ENCODE measurements around the gene SIGLEC15. TPM values are rescaled to one million over a fixed set of nuclear protein-coding genes. Genes with fewer than 3 reads are reported as not detected.

Gene SIGLEC15
- total and polyA plus RNA-seq, 2 donors (not counting 1 experiment from before 2014, with no cell fraction given) = not detected

DNA sequence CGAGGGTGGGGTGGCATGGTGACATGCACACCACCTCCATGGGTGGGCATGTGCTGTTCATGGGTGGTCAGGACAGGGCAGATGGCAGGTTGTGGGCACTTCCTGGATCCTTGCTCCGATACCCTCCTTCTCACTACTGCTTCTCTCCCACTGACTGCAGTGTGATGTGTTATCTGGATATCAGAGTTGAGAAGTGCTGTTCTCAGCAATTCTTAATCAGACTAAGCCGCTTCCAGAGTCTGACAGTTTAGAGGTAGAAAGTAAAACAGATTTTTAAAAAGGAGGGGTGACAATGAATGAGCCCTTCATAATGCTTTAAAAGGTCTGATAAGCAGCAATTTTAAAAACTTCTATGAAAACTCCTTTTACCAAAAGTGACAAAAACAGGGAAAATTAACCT lies 33.9 kb downstream of the SIGLEC15 start:
- Mint-ChIP-seq H3K4me1 (no peaks in the 10 kb centered on the region), H3K27me3 (no peaks in the 10 kb centered on the region), H3K9me3 (ENCODE audit: insufficient read depth) (no peaks in the 10 kb centered on the region), H3K4me3 (no peak overlapping the region), H3K27ac (no peak overlapping the region)
- Histone ChIP-seq H2AFZ (ENCODE audit: insufficient read depth, low read depth, low read length, poor library complexity, severe bottlenecking) (no peak overlapping the region), H3K4me1 (ENCODE audit: control insufficient read depth in 2 of 2, insufficient read depth in 2 of 2, low read length in 2 of 2) (no peaks in the 10 kb centered on the region), H3K4me3 (ENCODE audit: control extremely low read depth in 1 of 5, extremely low read depth in 1 of 5, insufficient read depth in 1 of 5, low read depth in 2 of 5, low read length in 4 of 5) (no peak overlapping the region), H3K9ac (ENCODE audit: low read length) (no peak overlapping the region), H3K27me3 (replicated peaks in 1 of 4; ENCODE audit: control extremely low read depth in 1 of 4, control insufficient read depth in 3 of 4, insufficient read depth in 4 of 4, low read length in 3 of 4) (no peaks in the 10 kb centered on the region), H3K4me2 (replicated peaks; ENCODE audit: low read depth, low read length, poor library complexity, severe bottlenecking) (no peak overlapping the region), H3K9me3 (ENCODE audit: control extremely low read depth in 1 of 3, control insufficient read depth in 2 of 3, insufficient read depth in 1 of 3, low read length in 2 of 3) (no peaks in the 10 kb centered on the region), H3K36me3 (replicated peaks in 1 of 2; ENCODE audit: control extremely low read depth in 1 of 2, control insufficient read depth in 1 of 2, extremely low read depth in 1 of 2, insufficient read depth in 2 of 2, low read length in 1 of 2) (peaks cover 13 to 73% of the 10 kb centered on the region in 2 experiments), H3K79me2 (ENCODE audit: control insufficient read depth, insufficient read depth, low read length) (no peaks in the 10 kb centered on the region), H4K20me1 (ENCODE audit: control insufficient read depth, insufficient read depth, low read length, poor library complexity, severe bottlenecking) (no peaks in the 10 kb centered on the region), H3K27ac (ENCODE audit: low read length in 2 of 2) (no peak overlapping the region)
- ChIA-PET POLR2A (no interaction called here), CTCF (interaction anchor here (1.5 kb wide), 1 partner anchor 214 kb away, joined by 3 read pairs; no protein-coding TSS in a partner anchor)
- intact Hi-C loops (cut with micrococcal nuclease) = no loop called here
- ATAC-seq (ENCODE audit: low read depth) = no peak
- TF ChIP-seq, protein P1, sequence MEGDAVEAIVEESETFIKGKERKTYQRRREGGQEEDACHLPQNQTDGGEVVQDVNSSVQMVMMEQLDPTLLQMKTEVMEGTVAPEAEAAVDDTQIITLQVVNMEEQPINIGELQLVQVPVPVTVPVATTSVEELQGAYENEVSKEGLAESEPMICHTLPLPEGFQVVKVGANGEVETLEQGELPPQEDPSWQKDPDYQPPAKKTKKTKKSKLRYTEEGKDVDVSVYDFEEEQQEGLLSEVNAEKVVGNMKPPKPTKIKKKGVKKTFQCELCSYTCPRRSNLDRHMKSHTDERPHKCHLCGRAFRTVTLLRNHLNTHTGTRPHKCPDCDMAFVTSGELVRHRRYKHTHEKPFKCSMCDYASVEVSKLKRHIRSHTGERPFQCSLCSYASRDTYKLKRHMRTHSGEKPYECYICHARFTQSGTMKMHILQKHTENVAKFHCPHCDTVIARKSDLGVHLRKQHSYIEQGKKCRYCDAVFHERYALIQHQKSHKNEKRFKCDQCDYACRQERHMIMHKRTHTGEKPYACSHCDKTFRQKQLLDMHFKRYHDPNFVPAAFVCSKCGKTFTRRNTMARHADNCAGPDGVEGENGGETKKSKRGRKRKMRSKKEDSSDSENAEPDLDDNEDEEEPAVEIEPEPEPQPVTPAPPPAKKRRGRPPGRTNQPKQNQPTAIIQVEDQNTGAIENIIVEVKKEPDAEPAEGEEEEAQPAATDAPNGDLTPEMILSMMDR (IDR thresholded peaks at IDR 0.05) = no peak
- TF ChIP-seq EZH2 (IDR thresholded peaks at IDR 0.05; ENCODE audit: borderline replicate concordance, insufficient read depth, low read depth, low read length, poor library complexity, severe bottlenecking) = no peak
- WGBS (ENCODE audit: insufficient coverage) = 100% methylated on average over 1 of the region's 3 CpGs
- DNase-seq = no peak

DNA sequence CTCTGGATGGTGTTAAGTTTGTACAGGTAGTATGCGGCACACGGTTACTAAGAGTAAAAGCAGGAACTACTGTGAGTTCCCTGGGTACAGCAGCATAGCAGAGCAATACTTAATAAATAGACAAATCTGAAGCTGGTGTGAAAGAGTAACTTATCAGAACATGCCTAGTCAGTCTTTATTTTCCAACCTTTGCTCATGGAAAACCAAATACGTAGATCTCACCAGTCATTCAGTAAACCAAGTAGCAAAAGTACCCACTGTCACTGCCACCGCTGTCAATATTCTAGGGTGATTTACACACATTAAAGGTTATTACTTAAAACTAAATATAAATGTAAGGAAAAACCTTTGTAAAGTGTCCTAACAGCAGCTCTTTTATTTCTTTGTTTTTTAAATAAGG lies 35.0 kb downstream of the SIGLEC15 start:
- CTCF ChIA-PET = interaction anchor here (0.5 to 1.5 kb wide), 4 partner anchors 19 to 409 kb away, joined by 3 to 9 read pairs (median 5); no protein-coding TSS in a partner anchor
- Mint-ChIP-seq H3K9me3 (ENCODE audit: insufficient read depth) (no peaks in the 10 kb centered on the region), H3K27ac (no peak overlapping the region), H3K4me3 (no peak overlapping the region), H3K27me3 (no peaks in the 10 kb centered on the region), H3K4me1 (no peaks in the 10 kb centered on the region)
- DNase-seq (no peak), ATAC-seq (ENCODE audit: low read depth) (no peak)
- Histone ChIP-seq H3K27me3 (replicated peaks in 1 of 4; ENCODE audit: control extremely low read depth in 1 of 4, control insufficient read depth in 3 of 4, insufficient read depth in 4 of 4, low read length in 3 of 4) (no peaks in the 10 kb centered on the region), H3K79me2 (ENCODE audit: control insufficient read depth, insufficient read depth, low read length) (no peaks in the 10 kb centered on the region), H3K27ac (ENCODE audit: low read length in 2 of 2) (no peak overlapping the region), H2AFZ (ENCODE audit: insufficient read depth, low read depth, low read length, poor library complexity, severe bottlenecking) (no peak overlapping the region), H3K9me3 (ENCODE audit: control extremely low read depth in 1 of 3, control insufficient read depth in 2 of 3, insufficient read depth in 1 of 3, low read length in 2 of 3) (no peaks in the 10 kb centered on the region), H3K4me3 (ENCODE audit: control extremely low read depth in 1 of 5, extremely low read depth in 1 of 5, insufficient read depth in 1 of 5, low read depth in 2 of 5, low read length in 4 of 5) (no peak overlapping the region), H3K4me2 (replicated peaks; ENCODE audit: low read depth, low read length, poor library complexity, severe bottlenecking) (no peak overlapping the region), H3K4me1 (ENCODE audit: control insufficient read depth in 2 of 2, insufficient read depth in 2 of 2, low read length in 2 of 2) (no peaks in the 10 kb centered on the region), H4K20me1 (ENCODE audit: control insufficient read depth, insufficient read depth, low read length, poor library complexity, severe bottlenecking) (no peaks in the 10 kb centered on the region), H3K36me3 (replicated peaks in 1 of 2; ENCODE audit: control extremely low read depth in 1 of 2, control insufficient read depth in 1 of 2, extremely low read depth in 1 of 2, insufficient read depth in 2 of 2, low read length in 1 of 2) (peaks cover 20 to 73% of the 10 kb centered on the region in 2 experiments), H3K9ac (ENCODE audit: low read length) (no peak overlapping the region)
- TF ChIP-seq EZH2 (IDR thresholded peaks at IDR 0.05; ENCODE audit: borderline replicate concordance, insufficient read depth, low read depth, low read length, poor library complexity, severe bottlenecking) = no peak
- TF ChIP-seq, protein P1 (IDR thresholded peaks at IDR 0.05) = no peak
- intact Hi-C loops (cut with micrococcal nuclease) = no loop called here
- POLR2A ChIA-PET = no interaction called here
- WGBS (ENCODE audit: insufficient coverage) = 92% methylated on average over 2 of the region's 4 CpGs
